Gastroesophageal sphincter (tissue), 3 donors: ENCODE measurements around the gene SPACA6.

ENCODE experiments used
- CTCF ChIP-seq, 4 experiments: fragments of 200-600 bp in 2 of 4; fragments of 450-650 bp in 2 of 4; sonication (generic) in 1 of 4; IDR thresholded peaks; one replicate each; pipeline ENCODE4 v1.5.1; 2017 to 2019; ENCODE audit warnings: antibody characterized with exemption in 4 of 4, mild to moderate bottlenecking in 2 of 4, moderate library complexity in 2 of 4
- EP300 ChIP-seq: sonication (generic); formaldehyde crosslinking; IDR thresholded peaks from one replicate; pipeline ENCODE4 v1.6.1; 2017; ENCODE audit warnings: antibody characterized with exemption, mild to moderate bottlenecking
- POLR2AphosphoS5 ChIP-seq: sonication (generic); formaldehyde crosslinking; IDR thresholded peaks from one replicate; pipeline ENCODE4 v1.6.1; 2017; ENCODE audit warnings: antibody characterized with exemption

- TF ChIP-seq CTCF (IDR thresholded peaks at IDR 0.05) (no peak), POLR2AphosphoS5 (no peak), EP300 (no peak)
Measured at GRCh38 chr19:51711702-51712101, 18.6 kb downstream of the SPACA6 start.
